HG02885 (cell line): Measurements from ENCODE around the gene DNAI4.
"Not testable (repeated sequence)": the region's sequence is repeated elsewhere in the genome, so short reads cannot be mapped to it uniquely, and the experiment has no call there.

Experiments used
- ATAC-seq: cut with Tn5 transposase; IDR thresholded peaks from one replicate; pipeline ENCODE4 v1.9.1; 2021; ENCODE audit warnings: mild to moderate bottlenecking; ENCODE audit not compliant: unreplicated experiment, poor library complexity

Gene DNAI4

DNA sequence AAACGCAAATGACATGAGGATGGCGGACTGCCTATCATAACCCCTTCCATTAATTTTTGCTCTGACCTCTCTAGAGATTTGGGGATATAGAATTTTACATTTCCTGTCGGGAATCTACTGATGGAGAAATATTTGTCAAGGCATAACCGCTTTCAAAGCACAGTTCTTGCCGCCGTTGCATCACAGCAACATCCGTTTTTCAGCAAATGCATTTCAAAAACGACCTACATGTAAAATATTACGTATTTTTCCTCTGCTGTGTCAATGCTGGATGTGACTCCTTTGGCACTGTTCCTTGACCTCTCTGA, 5.0 kb upstream of the DNAI4 start:
- ATAC-seq, result no peak

GRCh38 chr1:66929146-66929688, 4.6 kb upstream of the DNAI4 start:
- no peak for ATAC-seq

DNA sequence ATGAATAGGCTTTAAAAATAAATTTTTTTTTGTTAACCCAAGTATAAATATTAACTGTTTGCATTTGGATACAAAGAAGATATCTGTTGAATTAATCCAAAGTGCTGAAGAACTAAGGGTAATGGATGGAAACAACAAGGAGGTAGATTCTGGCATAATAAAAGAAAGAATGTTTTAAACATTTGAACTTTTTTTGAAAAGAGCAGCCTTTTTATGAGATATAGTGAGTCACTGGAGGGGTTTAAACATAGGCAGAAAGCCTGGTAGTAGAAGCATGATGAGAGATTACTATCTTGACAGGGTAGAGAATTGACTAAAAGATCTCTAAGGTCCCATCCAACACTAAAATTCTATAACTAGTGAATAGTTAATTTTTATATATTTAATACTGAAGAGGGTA, 2.9 kb upstream of the DNAI4 start:
- ATAC-seq, result no peak

DNA sequence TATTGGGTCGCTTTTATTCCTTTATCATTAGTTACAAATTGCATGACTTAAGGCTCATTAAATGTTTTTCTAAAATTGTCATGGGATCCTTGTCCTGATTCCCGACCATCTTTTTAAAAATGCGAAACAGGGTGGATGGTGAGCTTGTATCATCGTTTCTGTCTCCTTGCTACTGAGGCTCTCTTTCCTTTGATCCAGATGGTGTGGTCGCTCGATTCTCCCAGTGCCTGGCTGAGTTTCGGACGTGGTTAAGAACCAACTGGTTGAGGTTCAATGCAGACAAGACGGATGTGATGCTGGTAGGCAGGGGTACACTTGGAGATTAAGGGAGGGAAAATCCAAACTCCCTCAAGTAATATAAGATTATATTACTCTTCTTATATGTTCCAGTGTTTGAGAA, 1.3 kb upstream of the DNAI4 start:
- ATAC-seq, result no peak

- peak; percentile 2 for ATAC-seq
These were observed 878 bp upstream of the DNAI4 start for GRCh38 chr1:66925558-66925910.

DNA sequence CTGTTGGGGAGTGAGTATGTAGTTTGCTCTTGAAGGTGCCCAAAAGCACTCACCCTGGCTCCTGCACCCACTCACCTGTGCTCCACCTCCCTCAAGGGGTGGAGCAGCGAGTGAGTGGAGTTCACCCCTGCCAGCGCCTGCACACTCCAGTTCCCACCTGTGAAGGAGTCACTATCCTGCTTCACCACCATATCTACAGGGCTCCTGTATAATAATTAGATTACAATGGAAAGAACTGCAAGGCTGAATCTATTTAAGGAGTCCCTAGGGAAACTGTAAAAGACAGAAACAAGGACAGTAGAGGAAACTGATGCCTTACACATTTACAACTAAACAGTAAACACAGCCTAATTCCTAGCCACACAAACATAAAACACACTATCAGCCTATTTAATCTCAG, 4.1 kb downstream of the DNAI4 start:
- ATAC-seq, result no peak

DNA sequence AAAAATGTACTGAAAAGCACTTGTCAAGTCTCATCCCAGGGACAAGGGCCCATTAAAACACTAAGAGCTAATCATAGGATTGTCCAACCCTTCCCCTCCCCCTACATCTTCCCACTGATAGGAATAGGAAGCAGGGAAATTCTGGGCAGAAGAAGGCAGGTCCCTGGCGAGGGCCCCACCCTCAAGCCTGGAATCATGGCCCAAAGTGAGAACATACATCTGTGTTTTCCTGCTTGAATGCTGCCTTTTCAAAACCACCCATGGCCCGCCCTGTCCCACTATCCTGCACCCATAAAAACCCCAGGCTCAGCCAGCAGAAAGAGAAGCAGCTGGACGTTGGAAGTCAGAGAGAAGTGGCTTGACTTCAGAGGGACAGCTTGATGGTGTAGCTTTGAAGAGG, 4.8 kb downstream of the DNAI4 start:
- ATAC-seq, result no peak

GRCh38 chr1:66919063-66919462, 5.6 kb downstream of the DNAI4 start:
- ATAC-seq, result no peak

DNA sequence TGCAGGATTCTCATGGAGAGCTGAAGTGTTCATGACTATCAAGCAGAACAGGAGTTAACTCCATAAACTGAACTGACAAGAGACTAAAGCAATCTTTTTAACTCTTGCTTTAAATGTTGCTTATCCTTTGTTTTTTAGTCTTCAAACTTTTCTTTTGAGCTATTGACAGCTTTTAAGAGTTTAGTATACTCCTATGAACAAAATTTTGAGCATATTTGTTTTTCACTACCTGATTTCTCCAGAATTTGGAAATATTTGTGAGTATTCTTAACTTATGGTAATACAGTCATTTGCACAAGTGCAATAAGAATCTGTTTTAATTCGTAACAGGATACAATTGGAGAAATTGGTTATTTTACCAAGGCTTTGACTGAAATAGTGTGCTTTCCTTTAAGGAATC, 7.2 kb downstream of the DNAI4 start:
- no peak for ATAC-seq

DNA sequence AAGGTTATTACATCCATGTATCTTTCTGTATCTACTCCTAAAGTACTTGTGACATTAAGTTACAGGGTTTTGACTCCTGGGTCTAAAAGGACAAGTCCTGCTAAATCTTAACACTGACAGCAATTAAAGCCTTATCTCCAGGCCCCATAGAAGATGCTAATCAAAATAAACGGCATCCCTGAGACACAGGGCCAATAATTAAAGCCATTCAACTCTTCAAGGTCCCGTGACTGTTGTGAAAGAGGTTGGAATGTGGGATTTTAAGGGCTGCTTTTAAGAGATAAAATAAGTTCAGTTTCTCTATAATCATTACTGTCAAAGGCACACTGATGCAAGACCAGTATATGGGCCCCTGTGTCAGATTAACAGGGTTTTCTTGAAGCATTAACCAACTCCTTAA, 8.3 kb downstream of the DNAI4 start:
- no peak for ATAC-seq

DNA sequence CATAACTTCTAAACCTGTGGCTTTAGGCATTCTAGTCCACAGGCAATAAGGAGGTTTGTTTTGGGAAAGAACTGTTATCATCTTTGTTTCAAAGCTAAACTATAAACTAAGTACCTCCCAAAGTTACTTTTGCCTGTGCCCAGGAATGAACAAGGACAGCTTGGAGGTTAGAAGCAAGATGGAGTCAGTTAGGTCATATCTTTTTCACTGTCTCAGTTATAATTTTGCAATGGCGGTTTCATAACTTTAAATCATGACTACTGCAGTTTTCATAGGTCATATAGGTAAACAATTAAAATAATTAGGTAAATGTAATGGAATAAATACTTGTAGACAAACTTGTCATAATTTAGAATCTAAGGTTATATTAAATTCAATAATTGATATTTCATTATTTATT, 9.5 kb downstream of the DNAI4 start:
- ATAC-seq, result not testable (repeated sequence)

GRCh38 chr1:66893712-66894111, 30.9 kb downstream of the DNAI4 start:
- no peak for ATAC-seq

- no peak for ATAC-seq
These were observed 34.0 kb downstream of the DNAI4 start for GRCh38 chr1:66890621-66891020.

DNA sequence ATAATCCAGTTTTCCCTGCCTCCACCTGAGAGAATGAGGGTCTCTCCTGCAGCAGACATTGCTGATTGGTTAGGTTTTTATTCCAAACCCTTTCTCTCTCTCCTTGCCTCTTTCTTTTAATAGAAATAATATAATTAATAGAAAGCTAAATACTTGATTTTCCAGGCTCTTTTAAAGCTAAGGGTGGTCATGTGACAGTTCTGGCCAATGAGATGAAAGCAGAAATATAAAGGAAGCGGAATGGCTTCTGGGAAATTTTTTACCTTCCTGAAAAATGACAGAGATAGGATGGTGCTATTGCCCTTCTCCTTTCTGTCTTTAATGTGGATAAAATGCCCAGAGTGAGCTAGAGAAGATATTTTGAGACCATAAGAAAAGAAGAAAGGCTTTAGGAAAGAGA, 35.6 kb downstream of the DNAI4 start:
- ATAC-seq, result no peak

DNA sequence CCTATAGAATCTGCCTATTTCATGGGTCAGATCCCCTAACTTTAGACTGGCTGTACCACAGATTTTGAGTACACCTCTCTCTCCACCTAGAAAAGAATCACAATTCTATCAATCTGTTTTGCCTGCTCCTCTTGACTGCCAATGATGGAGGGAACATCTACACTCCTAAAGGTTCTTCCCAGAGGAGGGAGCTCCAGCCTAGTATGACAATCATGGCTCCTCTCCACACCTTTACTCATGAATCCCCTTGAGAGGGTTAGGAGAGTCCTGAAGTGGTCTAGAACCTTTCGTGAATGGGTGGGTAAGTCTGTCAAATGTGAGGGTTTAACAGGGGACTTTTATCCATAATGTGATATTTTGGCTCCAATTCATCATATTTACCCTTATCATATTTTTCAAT, 48.0 kb downstream of the DNAI4 start:
- ATAC-seq, result no peak

- no peak for ATAC-seq
These were observed 51.5 kb downstream of the DNAI4 start for GRCh38 chr1:66873111-66873510.

- not testable (repeated sequence) for ATAC-seq
These were observed 52.6 kb downstream of the DNAI4 start for GRCh38 chr1:66872024-66872423.

- ATAC-seq, result no peak
These were observed 57.2 kb downstream of the DNAI4 start for GRCh38 chr1:66867501-66867900.

- no peak for ATAC-seq
These were observed 64.1 kb downstream of the DNAI4 start for GRCh38 chr1:66860529-66860928.

GRCh38 chr1:66853379-66853778, 71.3 kb downstream of the DNAI4 start:
- peak; percentile 16 for ATAC-seq

- ATAC-seq, result peak; percentile 82
These were observed 71.8 kb downstream of the DNAI4 start for GRCh38 chr1:66852870-66853269.

DNA sequence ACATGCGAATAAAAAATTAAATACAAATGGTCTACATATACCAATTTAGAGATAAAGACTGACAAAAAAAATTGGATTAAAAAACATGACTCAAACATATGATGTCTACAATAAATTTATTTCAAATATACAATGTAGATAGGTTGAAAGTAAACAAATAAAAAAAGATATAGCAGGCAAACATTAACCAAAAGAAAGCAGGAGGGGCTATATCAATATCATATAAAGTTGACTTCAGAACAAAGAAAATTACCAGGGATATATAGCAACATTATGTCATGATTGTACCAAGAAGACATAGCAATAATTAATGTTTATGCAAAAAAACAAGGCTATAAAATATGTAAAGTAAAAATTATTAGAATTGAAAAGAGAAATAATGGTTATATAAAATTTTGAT, 73.7 kb downstream of the DNAI4 start:
- ATAC-seq, result no peak

- no peak for ATAC-seq
These were observed 76.5 kb downstream of the DNAI4 start for GRCh38 chr1:66848193-66848592.
